Measurements from ENCODE around the gene CC2D1A.
"Not testable (repeated sequence)": the region's sequence is repeated elsewhere in the genome, so short reads cannot be mapped to it uniquely, and the experiment has no call there.

The CC2D1A gene

DNA sequence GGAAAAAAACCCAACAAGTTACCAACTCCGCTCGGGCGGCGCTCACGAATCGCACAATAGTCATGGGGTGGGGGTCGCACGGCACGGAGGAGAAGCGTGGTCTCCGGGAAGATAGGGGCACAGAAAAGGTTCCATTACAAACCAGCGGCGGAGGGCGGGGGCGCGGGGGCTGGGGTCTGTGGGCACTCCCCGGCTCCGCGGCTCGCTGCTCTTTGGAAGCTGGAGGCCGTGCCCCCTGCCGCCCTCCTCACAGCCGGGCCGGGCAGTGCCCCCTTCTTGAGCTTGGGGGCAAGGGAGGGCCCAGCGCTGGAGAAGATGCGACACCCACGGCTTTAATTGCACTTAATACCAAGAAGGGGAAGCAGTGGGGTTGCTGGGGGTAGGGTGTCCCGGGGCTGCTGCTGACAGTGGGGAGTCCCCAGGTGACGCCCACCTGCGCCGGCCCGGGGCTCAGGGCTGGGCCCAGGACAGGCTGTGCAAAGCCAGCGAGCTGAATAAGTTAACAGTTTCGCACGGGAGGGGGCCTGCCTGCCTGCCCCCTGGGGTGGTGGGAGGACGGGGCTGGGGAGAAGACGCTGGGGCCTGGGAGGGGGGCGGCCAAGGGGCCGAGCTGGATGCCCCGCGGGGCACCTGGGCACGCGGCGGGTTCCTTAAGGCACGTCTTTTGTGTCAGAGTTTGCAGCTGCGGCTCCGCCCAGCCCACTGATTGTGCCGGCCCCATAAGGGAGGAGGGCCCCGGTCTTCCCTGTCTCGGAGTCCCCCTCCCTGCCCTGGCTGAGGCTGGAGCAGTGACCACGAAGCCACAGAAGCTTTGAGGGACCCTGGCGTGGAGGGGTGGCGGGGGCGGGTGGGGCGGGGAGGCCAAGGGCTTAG is 56.1 kb downstream of the CC2D1A start:
- DNase-seq (ENCODE audit: low read depth, low spot score), result no peak

DNA sequence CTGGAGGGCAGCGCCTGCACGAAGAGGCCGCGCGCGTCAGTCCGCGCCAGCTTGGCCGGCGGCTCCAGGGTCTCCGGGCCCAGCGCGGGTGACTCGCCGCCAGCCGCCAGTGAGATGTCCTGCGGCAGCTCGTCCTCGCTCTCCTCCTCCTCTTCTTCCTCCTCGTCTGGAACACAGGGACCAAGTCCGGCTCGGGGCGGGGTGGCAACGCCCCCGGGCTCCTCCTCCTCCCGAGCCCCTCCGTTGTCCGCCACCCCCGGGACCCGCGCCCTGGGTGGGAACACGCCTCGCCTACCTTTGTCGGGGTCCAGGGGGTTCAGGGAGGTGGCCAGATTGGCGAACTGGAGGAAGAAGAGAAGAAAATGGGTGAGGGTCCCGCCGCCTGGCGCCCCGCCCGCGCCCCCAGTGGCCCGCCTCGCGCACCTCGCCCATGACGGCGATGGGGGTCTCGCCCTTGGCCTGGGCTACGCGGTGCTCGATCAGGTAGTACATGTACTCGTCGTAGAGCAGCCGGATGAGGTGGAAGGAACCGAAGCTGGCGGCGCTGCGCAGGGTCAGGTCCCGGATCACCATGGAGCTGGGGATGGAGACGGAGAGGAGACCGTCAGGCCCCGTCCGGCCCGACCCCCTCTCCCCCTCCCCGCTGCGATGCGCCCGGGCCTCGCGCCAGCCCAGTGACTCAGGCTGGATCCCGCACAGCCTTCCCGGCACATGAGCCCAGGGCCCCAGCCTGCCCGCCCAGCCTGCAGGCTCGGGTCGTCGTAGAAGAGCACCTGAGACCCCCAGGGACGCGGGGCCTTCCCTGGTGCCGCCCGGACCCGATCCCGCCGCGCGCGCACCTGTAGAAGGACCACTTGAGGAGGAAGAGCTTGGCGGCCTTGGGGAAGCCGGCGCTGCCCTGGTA is 57.0 kb downstream of the CC2D1A start:
- no peak for DNase-seq (ENCODE audit: low read depth, low spot score)

DNA sequence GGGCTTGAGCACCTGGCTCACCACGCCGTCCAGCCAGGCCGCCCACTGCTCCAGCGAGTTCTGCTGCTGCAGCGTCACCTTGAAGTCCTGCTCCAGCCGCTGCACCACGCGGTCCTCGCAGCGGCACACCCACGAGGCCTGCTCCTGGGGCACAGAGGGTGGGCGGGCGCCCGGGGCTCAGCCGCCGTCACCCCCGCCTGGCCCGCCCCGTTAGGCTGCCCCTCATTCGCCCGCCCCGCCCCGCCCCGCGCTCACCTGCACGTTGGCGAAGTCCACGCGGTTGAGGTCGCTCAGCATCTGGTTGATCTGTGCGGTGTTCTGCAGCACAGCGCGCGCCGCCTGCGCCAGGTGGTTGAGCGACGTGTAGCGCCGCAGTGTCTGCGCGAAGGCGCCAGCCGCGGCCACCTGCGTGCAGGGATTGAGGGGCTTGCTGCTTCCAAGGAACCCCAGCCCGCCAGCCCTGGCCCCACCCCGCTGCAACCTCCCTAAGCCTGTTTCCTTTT is 57.7 kb downstream of the CC2D1A start:
- DNase-seq (ENCODE audit: low read depth, low spot score), result no peak

DNA sequence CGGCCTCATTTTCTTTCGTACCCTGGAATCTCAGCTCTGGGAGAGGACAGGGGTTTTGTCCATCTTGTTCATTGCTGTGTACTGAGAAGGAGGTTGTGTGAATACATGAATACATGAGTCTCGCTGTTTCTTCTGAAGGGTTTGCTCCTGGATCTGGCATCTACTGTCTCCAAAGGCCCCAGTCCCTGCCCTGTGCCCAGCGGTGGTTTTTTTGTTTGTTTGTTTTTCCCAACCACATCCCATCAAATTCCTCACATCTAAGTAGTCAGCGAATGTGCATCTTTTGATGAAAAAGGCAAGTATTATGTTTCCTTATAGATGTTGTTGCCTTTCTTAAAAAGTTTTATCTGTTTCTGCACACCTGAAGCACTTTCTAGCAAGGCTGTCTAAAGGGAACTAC is 58.8 kb downstream of the CC2D1A start:
- no peak for DNase-seq (ENCODE audit: low read depth, low spot score)

DNA sequence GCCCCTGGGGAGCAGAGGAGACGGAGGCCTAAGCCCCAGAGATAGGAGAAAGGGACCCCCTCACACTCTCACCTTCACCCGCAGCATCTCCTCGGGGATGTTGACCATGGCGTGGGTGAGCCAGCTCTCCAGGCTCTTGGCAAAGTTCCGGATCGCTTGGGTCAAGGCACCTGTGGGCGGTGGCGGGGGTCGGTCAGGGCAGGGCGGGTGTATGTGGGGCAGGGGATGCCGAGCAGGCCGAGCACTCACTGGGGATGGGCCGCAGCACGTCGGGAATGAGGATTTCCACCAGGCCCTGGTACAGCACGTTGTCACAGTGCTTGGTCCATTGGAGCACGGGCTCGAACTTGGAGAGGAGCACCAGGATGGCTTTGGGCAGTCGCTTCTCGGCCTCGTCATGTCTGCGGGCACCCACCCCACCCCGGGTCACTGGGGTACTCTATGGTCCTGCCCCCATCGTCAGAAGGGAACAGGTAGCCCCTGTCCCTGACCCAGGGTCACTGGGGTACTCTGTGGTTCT is 59.4 kb downstream of the CC2D1A start:
- no peak for DNase-seq (ENCODE audit: low read depth, low spot score)

DNA sequence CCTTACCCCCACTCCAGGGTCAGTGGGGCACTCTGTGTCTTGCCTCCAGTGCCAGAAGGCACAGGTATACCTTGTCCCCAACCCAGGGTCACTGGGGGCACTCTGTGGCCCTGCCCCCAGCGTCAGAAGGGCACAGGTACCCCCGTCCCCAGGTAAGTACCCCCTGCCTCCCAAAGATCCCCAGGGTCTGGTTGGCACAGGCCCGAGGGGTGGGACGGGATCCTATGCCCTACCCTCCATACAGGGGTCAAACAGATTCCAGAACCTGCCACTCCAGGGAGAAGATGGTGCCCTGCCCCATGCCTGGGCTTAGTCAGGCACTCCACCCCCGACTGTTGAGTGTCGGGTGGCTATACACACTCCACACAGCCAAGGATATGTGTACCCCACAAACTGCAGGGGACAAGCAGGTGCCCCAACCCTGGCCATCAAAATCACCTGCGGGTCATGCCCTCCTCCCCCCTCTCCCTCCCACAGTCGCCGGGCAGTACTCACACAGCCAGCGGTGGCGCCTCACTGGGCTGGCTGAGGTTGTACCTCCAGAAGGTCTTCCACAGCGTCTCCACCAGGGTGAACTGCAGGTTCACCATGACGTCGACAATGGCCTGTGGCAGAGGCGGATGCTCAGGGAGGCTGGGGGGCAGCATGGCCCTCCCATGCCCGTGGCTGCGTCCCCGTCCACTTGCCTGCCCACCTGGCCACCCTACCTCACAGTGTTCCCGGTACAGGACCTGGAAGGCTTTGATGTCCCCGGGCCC is 60.1 kb downstream of the CC2D1A start:
- no peak for DNase-seq (ENCODE audit: low read depth, low spot score)

DNA sequence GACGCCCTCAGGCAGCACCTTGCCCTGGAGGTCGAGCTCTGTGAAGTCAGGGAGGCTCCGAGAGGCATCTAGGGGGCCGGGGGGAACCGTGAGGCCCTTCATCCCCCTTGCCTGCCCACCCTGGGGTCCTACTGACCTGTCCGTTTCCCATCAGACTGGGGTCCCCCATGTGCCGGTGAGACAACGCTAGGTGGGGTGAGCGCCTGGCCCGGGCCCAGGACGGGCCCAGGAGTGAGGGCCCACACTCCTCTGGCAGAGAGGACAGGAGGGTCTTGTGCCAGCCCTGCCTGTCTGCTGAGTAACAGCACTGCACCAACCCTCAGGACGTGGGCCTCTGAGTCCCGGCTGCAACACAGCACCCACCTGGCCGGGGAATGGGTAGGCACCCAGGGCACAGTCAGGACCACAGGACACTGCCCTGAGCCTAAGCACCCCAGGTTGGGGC is 60.7 kb downstream of the CC2D1A start:
- DNase-seq (ENCODE audit: low read depth, low spot score), result no peak

DNA sequence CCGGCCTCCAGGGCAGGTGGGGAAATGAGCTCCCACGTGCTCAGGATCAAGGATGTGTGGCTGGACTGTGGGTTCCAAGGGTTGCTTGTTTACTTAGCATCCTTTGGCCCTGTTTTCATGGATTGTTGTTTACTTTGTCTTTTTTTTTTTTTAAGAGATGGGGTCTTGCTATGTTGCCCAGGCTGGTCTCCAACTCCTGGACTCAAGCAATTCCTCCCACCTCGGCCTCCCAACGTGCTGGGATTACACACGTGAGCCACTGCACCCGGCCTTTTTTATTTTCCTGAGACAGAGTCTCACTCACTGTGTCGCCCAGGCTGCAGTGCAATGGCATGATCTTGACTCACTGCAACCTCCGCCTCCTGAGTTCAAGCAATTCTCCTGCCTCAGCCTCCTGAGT is 61.2 kb downstream of the CC2D1A start:
- not testable (repeated sequence) for DNase-seq (ENCODE audit: low read depth, low spot score)

DNA sequence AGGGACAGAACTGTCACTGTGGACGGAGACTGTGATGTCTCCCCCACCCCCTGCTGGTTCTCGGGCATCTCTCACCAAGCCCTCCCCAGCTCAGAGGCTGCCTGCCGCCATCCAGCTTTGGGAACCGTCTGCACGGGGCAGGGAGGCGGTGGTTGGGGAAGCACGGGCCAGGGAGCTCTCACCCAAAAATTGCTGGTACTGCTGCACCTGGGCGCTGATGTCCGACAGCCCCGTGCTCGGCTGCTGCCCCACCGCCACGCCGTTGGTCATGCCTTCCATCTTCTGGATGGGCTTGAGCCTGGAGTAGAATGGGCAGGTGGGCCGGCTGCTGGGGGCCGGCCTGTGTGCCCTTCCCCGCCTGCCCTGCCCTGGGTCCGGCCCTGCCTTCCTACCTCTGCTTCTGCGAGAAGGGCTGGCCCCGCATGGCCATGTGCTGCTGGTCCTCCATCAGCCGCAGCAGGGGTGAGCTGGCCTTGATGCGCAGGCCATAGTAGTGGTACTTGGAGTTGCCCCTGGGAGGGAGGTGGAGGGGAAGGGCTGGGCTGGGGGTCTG is 62.5 kb downstream of the CC2D1A start:
- no peak for DNase-seq (ENCODE audit: low read depth, low spot score)

DNA sequence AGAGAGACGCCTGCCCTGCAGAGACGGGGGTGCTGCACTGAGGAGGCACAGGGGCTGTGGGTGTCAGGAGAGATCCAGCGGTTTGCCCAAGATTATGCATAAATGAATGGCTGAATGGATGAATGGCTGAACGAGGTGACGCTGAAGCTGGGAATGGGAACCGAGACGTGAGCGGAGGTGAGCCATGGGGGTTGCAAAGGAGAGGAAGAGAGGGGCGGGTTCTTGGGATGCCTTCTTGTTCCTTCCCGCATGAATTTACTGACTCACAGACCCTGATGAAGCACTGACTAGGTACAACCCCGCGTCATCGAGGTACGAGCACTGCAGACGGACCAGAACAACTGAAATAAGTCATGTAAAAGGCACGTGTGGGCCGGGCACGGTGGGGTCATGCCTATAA is 63.0 kb downstream of the CC2D1A start:
- no peak for DNase-seq (ENCODE audit: low read depth, low spot score)

DNA sequence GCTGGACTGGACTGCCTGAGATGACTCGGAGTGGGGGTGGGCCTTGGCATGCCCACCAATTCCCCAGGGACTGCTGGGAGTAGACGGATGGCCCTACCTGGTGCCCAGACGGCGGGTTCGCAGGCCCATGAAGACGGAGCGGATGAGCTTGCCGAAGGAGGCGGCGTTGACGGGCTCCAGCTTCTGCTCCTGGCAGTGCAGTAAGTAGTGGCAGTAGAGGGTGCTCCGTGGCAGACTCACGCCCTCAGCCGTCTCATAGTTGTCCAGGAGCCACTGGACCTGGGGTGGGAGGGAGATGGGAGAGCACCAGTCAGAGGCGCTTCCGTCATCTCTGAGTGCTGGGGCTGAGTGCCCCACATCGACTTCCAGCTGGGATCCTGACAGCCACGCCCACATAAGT is 63.9 kb downstream of the CC2D1A start:
- DNase-seq (ENCODE audit: low read depth, low spot score), result no peak

DNA sequence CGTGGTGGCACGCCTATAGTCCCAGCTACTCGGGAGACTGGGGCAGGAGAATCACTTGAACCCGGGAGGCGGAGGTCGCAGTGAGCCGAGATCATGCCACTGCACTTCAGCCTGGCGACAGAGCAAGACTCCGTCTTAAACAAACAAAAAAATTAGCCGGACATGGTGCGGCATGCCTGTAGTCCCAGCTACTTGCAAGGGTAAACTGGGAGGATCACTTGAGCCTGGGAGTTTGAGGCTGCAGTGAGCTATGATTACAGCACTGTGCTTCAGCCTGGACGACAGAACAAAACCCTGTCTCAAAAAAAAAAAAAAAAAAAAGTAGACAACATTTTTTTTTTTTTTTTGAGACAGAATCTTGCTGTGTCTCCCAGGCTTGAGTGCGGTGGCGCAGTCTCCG is 65.9 kb downstream of the CC2D1A start:
- DNase-seq (ENCODE audit: low read depth, low spot score), result not testable (repeated sequence)

DNA sequence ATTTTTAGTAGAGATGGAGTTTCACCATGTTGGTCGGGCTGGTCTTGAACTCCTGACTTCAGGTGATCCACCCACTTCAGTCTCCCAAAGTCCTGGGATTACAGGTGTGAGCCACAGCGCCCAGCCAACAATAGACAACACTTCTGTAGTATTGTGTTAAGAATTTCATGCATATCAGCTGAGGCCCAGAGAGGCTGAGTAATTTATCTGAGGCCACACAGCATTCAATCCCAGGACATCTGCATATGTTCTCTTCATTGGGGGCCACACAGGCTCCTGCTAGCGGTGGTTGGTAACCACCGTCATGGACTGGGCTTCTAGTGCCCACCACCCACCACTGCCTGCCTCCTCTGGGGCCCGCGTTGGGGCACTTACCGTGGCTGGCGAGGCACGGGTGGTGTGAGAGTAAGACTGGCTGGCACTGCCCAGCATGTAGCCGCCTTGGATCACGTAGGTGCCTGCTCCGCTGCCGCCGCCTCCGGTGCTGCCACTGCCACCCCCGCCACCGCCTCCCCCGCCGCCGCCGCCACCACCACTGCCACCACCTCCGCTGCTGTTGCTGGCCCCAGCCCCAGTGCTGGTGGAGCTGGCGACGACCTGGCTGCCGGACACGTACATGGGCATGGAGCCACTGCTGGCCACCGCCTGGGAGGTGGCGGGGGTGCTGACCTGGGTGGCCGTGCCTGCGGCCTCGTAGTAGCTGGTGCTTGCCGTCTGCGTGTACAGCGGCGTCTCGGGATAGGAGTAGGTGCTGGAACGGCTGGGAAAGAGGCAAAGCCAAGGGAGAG is 66.6 kb downstream of the CC2D1A start:
- no peak for DNase-seq (ENCODE audit: low read depth, low spot score)

DNA sequence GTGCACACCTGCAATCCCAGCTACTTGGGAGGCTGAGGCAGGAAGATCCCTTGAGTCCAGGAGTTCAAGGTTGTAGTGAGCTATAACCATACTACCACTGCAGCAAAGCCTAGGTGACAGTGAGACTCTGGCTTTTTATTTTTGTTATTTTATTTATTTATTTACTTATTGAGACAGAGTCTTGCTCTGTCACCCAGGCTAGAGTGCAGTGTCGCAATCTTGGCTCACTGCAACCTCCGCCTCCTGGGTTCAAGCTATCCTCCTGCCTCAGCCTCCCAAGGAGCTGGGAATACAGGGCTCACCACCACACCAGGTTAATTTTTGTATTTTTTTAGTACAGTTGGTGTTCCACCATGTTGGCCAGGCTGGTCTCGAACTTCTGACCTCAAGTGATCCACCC is 67.5 kb downstream of the CC2D1A start:
- DNase-seq (ENCODE audit: low read depth, low spot score), result not testable (repeated sequence)

DNA sequence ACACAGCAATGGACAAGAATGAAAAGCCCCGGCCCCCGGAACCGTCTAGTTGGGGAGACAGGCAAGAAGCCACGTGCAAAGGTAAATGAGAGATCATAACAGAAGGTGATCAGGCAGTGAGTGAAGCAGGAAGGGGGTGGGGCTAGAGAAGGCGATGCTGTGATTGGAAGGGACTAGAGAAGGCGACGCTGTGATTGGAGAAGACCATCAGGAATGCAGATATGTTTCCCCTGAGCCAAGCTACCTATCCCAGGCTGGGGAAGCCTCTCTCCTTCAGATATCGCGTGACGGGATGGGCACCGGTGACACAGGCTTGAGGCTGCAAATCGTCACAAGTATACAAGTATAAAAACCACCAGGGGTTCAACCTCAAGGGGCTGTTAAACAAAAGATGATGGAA is 68.1 kb downstream of the CC2D1A start:
- no peak for DNase-seq (ENCODE audit: low read depth, low spot score)

DNA sequence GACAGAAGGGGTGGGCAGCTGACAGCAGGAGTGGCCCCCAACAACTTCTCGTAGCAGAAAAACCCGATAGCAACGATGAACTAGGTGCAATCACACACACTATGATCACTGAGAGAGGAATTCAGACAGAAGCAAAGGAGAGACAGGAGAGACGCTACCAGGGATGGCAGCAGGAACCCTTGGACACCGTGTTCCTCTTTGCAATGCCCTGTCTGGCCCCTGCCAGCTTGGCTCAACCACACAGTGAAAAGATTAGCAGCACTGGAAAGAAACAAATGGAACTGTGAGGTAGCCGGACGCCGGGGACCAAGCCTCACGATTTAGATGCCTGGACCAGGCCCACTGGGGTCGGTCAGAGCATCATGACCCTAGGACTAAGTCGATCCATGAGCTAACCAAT is 69.9 kb downstream of the CC2D1A start:
- DNase-seq (ENCODE audit: low read depth, low spot score), result no peak

DNA sequence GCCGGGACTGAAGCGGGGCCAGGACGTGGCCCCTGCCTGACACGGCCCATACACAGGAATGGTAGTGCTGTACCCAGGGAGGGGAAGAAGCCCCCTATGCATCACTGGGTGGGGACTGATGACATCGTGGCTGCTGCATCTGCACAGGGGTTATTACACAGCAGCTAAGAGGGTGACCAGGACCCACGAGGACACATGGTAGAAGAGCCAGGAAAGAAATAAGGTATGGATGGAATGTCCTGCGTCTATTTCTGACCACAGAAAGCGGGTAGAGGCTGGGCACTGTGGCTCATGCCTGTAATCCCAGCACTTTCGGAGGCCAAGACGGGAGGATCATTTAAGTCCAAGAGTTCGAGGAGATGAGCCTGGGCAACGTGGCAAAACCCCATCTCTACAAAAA is 70.4 kb downstream of the CC2D1A start:
- no peak for DNase-seq (ENCODE audit: low read depth, low spot score)

DNA sequence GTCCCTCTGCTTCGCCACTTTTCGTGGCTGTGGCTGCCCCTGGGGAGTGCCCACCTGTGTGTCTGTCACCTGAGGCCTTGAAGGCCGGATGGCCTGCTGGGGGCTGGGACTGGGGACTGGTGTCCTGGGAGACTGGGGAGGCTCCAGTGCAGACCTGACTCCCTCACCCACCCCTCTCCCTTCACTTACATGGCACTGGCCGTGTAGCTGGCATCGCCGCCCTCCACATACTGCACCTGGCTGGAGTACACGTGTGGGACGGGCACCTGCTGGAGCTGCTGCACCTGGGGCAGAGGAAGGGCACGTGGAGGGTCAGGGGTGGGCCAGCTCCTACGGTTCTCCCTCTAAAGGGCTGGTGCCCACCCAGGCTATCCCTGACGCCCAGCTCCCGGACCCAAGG is 71.8 kb downstream of the CC2D1A start:
- DNase-seq (ENCODE audit: low read depth, low spot score), result no peak

DNA sequence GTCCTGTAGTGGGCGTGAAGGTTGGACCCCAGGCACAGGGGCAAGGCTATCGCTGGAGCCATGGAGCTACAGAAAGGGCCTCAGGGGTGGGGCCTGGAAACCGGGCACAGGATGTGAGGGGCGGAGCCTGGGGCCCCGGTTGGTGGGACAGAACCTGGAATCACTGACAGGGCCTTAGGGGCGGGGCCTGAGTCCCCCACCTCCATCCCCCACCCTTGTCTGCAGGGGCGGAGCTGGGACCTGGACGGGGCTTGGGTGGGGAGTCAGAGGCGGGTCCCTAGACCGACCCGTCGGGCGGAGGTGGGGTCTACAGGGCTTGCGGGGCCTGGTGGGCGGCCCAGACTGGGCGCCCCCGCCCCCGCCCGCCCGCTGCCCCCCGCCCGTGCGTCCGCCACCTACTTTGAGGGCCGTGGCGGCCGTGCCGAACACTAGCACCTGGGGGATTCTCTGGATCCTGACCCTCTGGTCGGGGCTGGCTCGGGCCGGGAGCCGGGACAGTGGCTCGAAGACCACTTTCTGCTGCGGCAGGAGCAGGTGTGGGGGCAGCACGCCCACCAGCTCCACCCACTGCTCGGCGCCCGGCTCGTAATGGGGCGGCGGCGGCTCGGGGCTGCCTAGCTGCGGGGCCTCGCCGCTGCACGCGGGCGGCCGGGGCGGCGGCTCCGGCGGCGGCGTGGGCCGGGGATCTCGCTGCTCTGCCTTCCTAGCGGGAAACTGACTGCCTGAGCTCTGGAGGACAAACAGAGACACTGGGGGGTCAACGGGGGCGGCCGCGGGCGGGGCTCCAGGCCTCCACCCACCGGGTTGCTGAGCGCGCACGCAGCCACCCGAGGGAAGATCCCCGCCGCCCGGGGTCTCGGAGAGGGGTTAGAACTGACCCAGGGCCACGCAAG is 72.6 kb downstream of the CC2D1A start:
- DNase-seq (ENCODE audit: low read depth, low spot score), result no peak
